LNCaP clone FGC (cell line): ENCODE results near the gene SLC16A10.
"Not testable (repeated sequence)": the region's sequence is repeated elsewhere in the genome, so short reads cannot be mapped to it uniquely, and the experiment has no call there.

Experiments used
- DNase-seq: peaks from one replicate; pipeline ENCODE4 v3.0.0-alpha.2; 2011; ENCODE audit warnings: low read depth
- H3K4me3 ChIP-seq: 2 replicates; pipeline ENCODE4 v1.5.1; 2011; ENCODE audit warnings: mild to moderate bottlenecking, low read depth, low read length, control low read depth
- CTCF ChIP-seq: IDR thresholded peaks from 2 replicates; pipeline ENCODE4 v1.5.1; 2012; ENCODE audit warnings: mild to moderate bottlenecking; ENCODE audit not compliant: control insufficient read depth, insufficient read depth; ENCODE audit errors: extremely low read depth

Gene SLC16A10

GRCh38 chr6:111057074-111057752, 30.1 kb upstream of the SLC16A10 start:
- peak; percentile 38 for DNase-seq
- H3K4me3 ChIP-seq, result no peak overlapping the region
- TF ChIP-seq CTCF, result peak; percentile 67

GRCh38 chr6:111061508-111061907, 25.8 kb upstream of the SLC16A10 start:
- no peak overlapping the region for H3K4me3 ChIP-seq
- TF ChIP-seq CTCF, result no peak
- DNase-seq, result no peak

GRCh38 chr6:111061985-111062384, 25.3 kb upstream of the SLC16A10 start:
- not testable (repeated sequence) for H3K4me3 ChIP-seq, DNase-seq

GRCh38 chr6:111062860-111063259, 24.4 kb upstream of the SLC16A10 start:
- DNase-seq, H3K4me3 ChIP-seq: not testable (repeated sequence)

GRCh38 chr6:111068109-111068865, 19.0 kb upstream of the SLC16A10 start:
- TF ChIP-seq CTCF, result no peak
- no peak overlapping the region for H3K4me3 ChIP-seq
- DNase-seq, result peak; percentile 73

GRCh38 chr6:111068866-111069234, 18.5 kb upstream of the SLC16A10 start:
- DNase-seq, result no peak
- no peak overlapping the region for H3K4me3 ChIP-seq
- no peak for TF ChIP-seq CTCF

- no peak overlapping the region for H3K4me3 ChIP-seq
- TF ChIP-seq CTCF, result no peak
- no peak for DNase-seq
Measured at GRCh38 chr6:111069382-111070104, 17.8 kb upstream of the SLC16A10 start.
